GM18526 (cell line): Measurements from ENCODE around the gene ZNF710.

Experiments used
- POLR2A ChIP-seq: IDR thresholded peaks from 3 replicates; pipeline ENCODE4 v1.6.1; 2011; ENCODE audit not compliant: insufficient read length; ENCODE audit errors: extremely low read depth

Gene ZNF710

GRCh38 chr15:90001062-90001682 lies at the start of gene ZNF710:
Gene ZNF710 (plus strand): TSS chr15:90001324. CDS start chr15:90067138, 65,814 bp downstream.
- peak; percentile 36 for TF ChIP-seq POLR2A

- TF ChIP-seq POLR2A = no peak
Observed at GRCh38 chr15:89954541-89954940, 46.6 kb upstream of the ZNF710 start.

GRCh38 chr15:89958107-89958805 lies 42.9 kb upstream of the ZNF710 start:
- no peak for TF ChIP-seq POLR2A

- TF ChIP-seq POLR2A = no peak
Observed at GRCh38 chr15:89963301-89964231, 37.6 kb upstream of the ZNF710 start.

- TF ChIP-seq POLR2A = no peak
Observed at GRCh38 chr15:89964232-89964954, 36.7 kb upstream of the ZNF710 start.

- TF ChIP-seq POLR2A = no peak
Observed at GRCh38 chr15:89967881-89968280, 33.2 kb upstream of the ZNF710 start.

GRCh38 chr15:89971592-89971997 lies 29.5 kb upstream of the ZNF710 start:
- no peak for TF ChIP-seq POLR2A

- no peak for TF ChIP-seq POLR2A
Observed at GRCh38 chr15:89972085-89972484, 29.0 kb upstream of the ZNF710 start.

GRCh38 chr15:89975482-89976245 lies 25.5 kb upstream of the ZNF710 start:
- TF ChIP-seq POLR2A = no peak

GRCh38 chr15:89976246-89976600 lies 24.9 kb upstream of the ZNF710 start:
- no peak for TF ChIP-seq POLR2A

GRCh38 chr15:89978914-89979313 lies 22.2 kb upstream of the ZNF710 start:
- TF ChIP-seq POLR2A = no peak

- TF ChIP-seq POLR2A = no peak
Observed at GRCh38 chr15:89980896-89981295, 20.2 kb upstream of the ZNF710 start.

GRCh38 chr15:89982315-89983055 lies 18.6 kb upstream of the ZNF710 start:
- no peak for TF ChIP-seq POLR2A

- TF ChIP-seq POLR2A = no peak
Observed at GRCh38 chr15:89984001-89984400, 17.1 kb upstream of the ZNF710 start.
